SK-N-SH (cell line): ENCODE measurements around the gene HSPG2. TPM values are rescaled to one million over a fixed set of nuclear protein-coding genes. Genes with fewer than 3 reads are reported as not detected.

ENCODE experiments used
- CTCF ChIA-PET: fragments of 300-600, 350-600 bp; formaldehyde crosslinking; extraction: SDS; loops from one replicate; lab custom pipeline; 2021; lab: Yijun Ruan, JAX
- POLR2A ChIA-PET: fragments of 350-600 bp; sonication (Branson Sonifier 250); formaldehyde crosslinking; extraction: SDS; loops from one replicate; lab custom pipeline; 2020; ENCODE audit warnings: antibody characterized with exemption, inconsistent platforms; lab: Yijun Ruan, JAX
- DNase-seq: peaks from one replicate; pipeline ENCODE4 v3.0.0; 2012
- H2AFZ ChIP-seq: fragments of 200-600 bp; sonication (generic); 2 replicates; pipeline ENCODE4 v1.8.1; 2016; ENCODE audit warnings: antibody characterized with exemption, mild to moderate bottlenecking, low read depth
- H3F3A ChIP-seq: fragments of 200-600 bp; sonication (generic); replicated peaks from 2 replicates; pipeline ENCODE3; 2016; ENCODE audit warnings: antibody characterized with exemption, mild to moderate bottlenecking; ENCODE audit not compliant: insufficient read depth
- H3K27ac ChIP-seq, 2 experiments: fragments of 200-500 bp in 1 of 2; fragments of 200-600 bp in 1 of 2; sonication (Bioruptor generic) in 1 of 2; sonication (generic), shearing (Covaris generic) in 1 of 2; 2 replicates each; pipeline versions ENCODE4 v1.5.1 to v1.6.1; 2014 to 2016; ENCODE audit warnings: low read depth in 2 of 2, inconsistent platforms in 1 of 2, low read length in 1 of 2, mild to moderate bottlenecking in 1 of 2, mixed read lengths in 1 of 2
- H3K27me3 ChIP-seq: fragments of 200-600 bp; sonication (generic), shearing (Covaris generic); 2 replicates; pipeline ENCODE4 v1.6.1; 2016; ENCODE audit warnings: mixed run types; ENCODE audit not compliant: insufficient read depth
- H3K36me3 ChIP-seq, 2 experiments: fragments of 200-500 bp in 1 of 2; fragments of 200-600 bp in 1 of 2; sonication (Bioruptor generic) in 1 of 2; sonication (generic) in 1 of 2; replicated peaks in 1 of 2; 2 replicates each; pipeline versions ENCODE3 to v1.5.1; 2014 to 2016; ENCODE audit warnings: low read length in 1 of 2, mild to moderate bottlenecking in 1 of 2; ENCODE audit not compliant: insufficient read depth in 2 of 2, control insufficient read depth in 1 of 2
- H3K4me1 ChIP-seq, 2 experiments: fragments of 200-500 bp in 1 of 2; fragments of 200-600 bp in 1 of 2; sonication (Bioruptor generic) in 1 of 2; sonication (generic), shearing (Covaris generic) in 1 of 2; 2 replicates each; pipeline versions ENCODE4 v1.5.1 to v1.6.1; 2014 to 2016; ENCODE audit warnings: low read depth in 1 of 2, low read length in 1 of 2, mixed run types in 1 of 2; ENCODE audit not compliant: insufficient read depth in 2 of 2, control insufficient read depth in 1 of 2
- H3K4me2 ChIP-seq: fragments of 200-600 bp; sonication (generic), shearing (Covaris generic); 2 replicates; pipeline ENCODE4 v1.6.1; 2017; ENCODE audit warnings: mixed run types
- H3K4me3 ChIP-seq, 2 experiments: fragments of 200-500 bp in 1 of 2; fragments of 200-600 bp in 1 of 2; sonication (Bioruptor generic) in 1 of 2; sonication (generic), shearing (Covaris generic) in 1 of 2; 2 replicates each; pipeline versions ENCODE4 v1.5.1 to v1.8.1; 2014 to 2016; ENCODE audit warnings: low read depth in 2 of 2, inconsistent platforms in 1 of 2, low read length in 1 of 2, mild to moderate bottlenecking in 1 of 2, mixed read lengths in 1 of 2, moderate library complexity in 1 of 2
- H3K79me2 ChIP-seq: fragments of 200-600 bp; sonication (generic); 2 replicates; pipeline ENCODE4 v1.8.1; 2017; ENCODE audit warnings: mild to moderate bottlenecking; ENCODE audit not compliant: insufficient read depth
- H3K9ac ChIP-seq: fragments of 200-600 bp; sonication (generic); 2 replicates; pipeline ENCODE4 v1.6.1; 2017; ENCODE audit warnings: mixed run types
- H3K9me2 ChIP-seq: fragments of 200-600 bp; sonication (generic); 2 replicates; pipeline ENCODE4 v1.6.1; 2017; ENCODE audit warnings: mixed run types
- H3K9me3 ChIP-seq: fragments of 200-600 bp; sonication (generic); 2 replicates; pipeline ENCODE4 v1.6.1; 2017; ENCODE audit warnings: mixed run types, mild to moderate bottlenecking, moderate library complexity
- H4K20me1 ChIP-seq: fragments of 200-600 bp; sonication (generic); 2 replicates; pipeline ENCODE4 v1.6.1; 2017; ENCODE audit warnings: mild to moderate bottlenecking, mixed run types; ENCODE audit not compliant: insufficient read depth
- CHD2 ChIP-seq: fragments of 150-350 bp; IDR thresholded peaks from 2 replicates; pipeline ENCODE4 v1.6.1; 2018; ENCODE audit warnings: low read length; ENCODE audit not compliant: partially characterized antibody
- EP300 ChIP-seq, 2 experiments: IDR thresholded peaks; 2 replicates each; pipeline versions ENCODE4 v1.4.0 to v1.6.1; 2012; ENCODE audit warnings: borderline replicate concordance in 1 of 2, low read depth in 1 of 2, low read length in 1 of 2
- FOSL2 ChIP-seq: IDR thresholded peaks from 2 replicates; pipeline ENCODE4 v1.4.0; 2012; ENCODE audit warnings: low read depth, mild to moderate bottlenecking, moderate library complexity, borderline replicate concordance
- FOXM1 ChIP-seq: IDR thresholded peaks from 2 replicates; pipeline ENCODE4 v1.4.0; 2012; ENCODE audit warnings: low read depth, mild to moderate bottlenecking
- GABPA ChIP-seq: IDR thresholded peaks from 2 replicates; pipeline ENCODE4 v1.4.0; 2012; ENCODE audit warnings: low read depth, mild to moderate bottlenecking
- JUND ChIP-seq: IDR thresholded peaks from 2 replicates; pipeline ENCODE4 v1.4.0; 2012
- MXI1 ChIP-seq: IDR thresholded peaks from 2 replicates; pipeline ENCODE4 v1.6.1; 2012; ENCODE audit warnings: mild to moderate bottlenecking, low read depth, low read length, improper control_type of control experiment
- NRF1 ChIP-seq: IDR thresholded peaks from 2 replicates; pipeline ENCODE4 v1.6.1; 2012; ENCODE audit warnings: low read depth, mild to moderate bottlenecking, low read length
- PBX3 ChIP-seq: IDR thresholded peaks from 2 replicates; pipeline ENCODE4; 2012
- POLR2AphosphoS5 ChIP-seq: IDR thresholded peaks from 2 replicates; pipeline ENCODE4 v1.6.1; 2012; ENCODE audit warnings: low read depth, low read length
- RAD21 ChIP-seq: IDR thresholded peaks from 2 replicates; pipeline ENCODE4 v1.6.1; 2012; ENCODE audit warnings: mild to moderate bottlenecking, low read length
- REST ChIP-seq: IDR thresholded peaks from 2 replicates; pipeline ENCODE4 v1.6.1; 2012; ENCODE audit warnings: mild to moderate bottlenecking, low read depth, low read length, moderate library complexity
- RFX5 ChIP-seq: IDR thresholded peaks from 2 replicates; pipeline ENCODE4 v1.6.1; 2012; ENCODE audit warnings: mild to moderate bottlenecking, improper control_type of control experiment, low read length
- RXRA ChIP-seq: IDR thresholded peaks from 2 replicates; pipeline ENCODE4 v1.4.0; 2012; ENCODE audit warnings: low read depth, mild to moderate bottlenecking, borderline replicate concordance
- SIN3A ChIP-seq: IDR thresholded peaks from 2 replicates; pipeline ENCODE4 v1.6.1; 2012; ENCODE audit warnings: low read depth, mild to moderate bottlenecking, low read length, moderate library complexity, borderline replicate concordance
- SMC3 ChIP-seq: IDR thresholded peaks from 2 replicates; pipeline ENCODE4 v1.6.1; 2012; ENCODE audit warnings: low read depth, low read length, improper control_type of control experiment
- TAF1 ChIP-seq: IDR thresholded peaks from 2 replicates; pipeline ENCODE4 v1.6.1; 2012; ENCODE audit warnings: low read depth, mild to moderate bottlenecking, low read length, moderate library complexity, borderline replicate concordance
- TCF12 ChIP-seq: IDR thresholded peaks from 2 replicates; pipeline ENCODE4 v1.4.0; 2012
- TEAD4 ChIP-seq: IDR thresholded peaks from 2 replicates; pipeline ENCODE4 v1.4.0; 2012; ENCODE audit warnings: mild to moderate bottlenecking, borderline replicate concordance; ENCODE audit not compliant: insufficient read depth
- USF1 ChIP-seq: IDR thresholded peaks from 2 replicates; pipeline ENCODE4 v1.4.0; 2012; ENCODE audit warnings: low read depth, borderline replicate concordance
- YY1 ChIP-seq: IDR thresholded peaks from 2 replicates; pipeline ENCODE4 v1.4.0; 2012; ENCODE audit warnings: low read depth, mild to moderate bottlenecking
- WGBS: methylation state at CpG from one replicate; pipeline ENCODE4 v1.1.6; 2017; ENCODE audit warnings: low lambda C conversion rate; 5-methylcytosine and 5-hydroxymethylcytosine counted together
- polyA plus RNA-seq, 3 experiments: library from polyadenylated mRNA; depleted of rRNA; stranded (reverse); fragments of >200 nt; gene quantifications; 2 replicates each; pipeline ENCODE4 v1.2.3, GENCODE V29; 2012
- TF ChIP-seq, protein P1 (sequence below): fragments of 150-350 bp; IDR thresholded peaks from 2 replicates; pipeline ENCODE4 v1.6.1; 2017; ENCODE audit warnings: antibody characterized with exemption, low read length, low read depth, borderline replicate concordance
- TF ChIP-seq, protein P2 (sequence below): fragments of 200-600 bp; sonication (generic); IDR thresholded peaks from 2 replicates; pipeline ENCODE4 v1.6.1; 2017; ENCODE audit warnings: antibody characterized with exemption, mild to moderate bottlenecking, moderate library complexity
- TF ChIP-seq, protein P3 (sequence below): IDR thresholded peaks from 2 replicates; pipeline ENCODE4 v1.4.0; 2012; ENCODE audit warnings: low read depth

Gene HSPG2
- polyA plus RNA-seq, 1 of the 3 experiments (the other 2 are of a cell fraction), result 28.9 TPM

DNA sequence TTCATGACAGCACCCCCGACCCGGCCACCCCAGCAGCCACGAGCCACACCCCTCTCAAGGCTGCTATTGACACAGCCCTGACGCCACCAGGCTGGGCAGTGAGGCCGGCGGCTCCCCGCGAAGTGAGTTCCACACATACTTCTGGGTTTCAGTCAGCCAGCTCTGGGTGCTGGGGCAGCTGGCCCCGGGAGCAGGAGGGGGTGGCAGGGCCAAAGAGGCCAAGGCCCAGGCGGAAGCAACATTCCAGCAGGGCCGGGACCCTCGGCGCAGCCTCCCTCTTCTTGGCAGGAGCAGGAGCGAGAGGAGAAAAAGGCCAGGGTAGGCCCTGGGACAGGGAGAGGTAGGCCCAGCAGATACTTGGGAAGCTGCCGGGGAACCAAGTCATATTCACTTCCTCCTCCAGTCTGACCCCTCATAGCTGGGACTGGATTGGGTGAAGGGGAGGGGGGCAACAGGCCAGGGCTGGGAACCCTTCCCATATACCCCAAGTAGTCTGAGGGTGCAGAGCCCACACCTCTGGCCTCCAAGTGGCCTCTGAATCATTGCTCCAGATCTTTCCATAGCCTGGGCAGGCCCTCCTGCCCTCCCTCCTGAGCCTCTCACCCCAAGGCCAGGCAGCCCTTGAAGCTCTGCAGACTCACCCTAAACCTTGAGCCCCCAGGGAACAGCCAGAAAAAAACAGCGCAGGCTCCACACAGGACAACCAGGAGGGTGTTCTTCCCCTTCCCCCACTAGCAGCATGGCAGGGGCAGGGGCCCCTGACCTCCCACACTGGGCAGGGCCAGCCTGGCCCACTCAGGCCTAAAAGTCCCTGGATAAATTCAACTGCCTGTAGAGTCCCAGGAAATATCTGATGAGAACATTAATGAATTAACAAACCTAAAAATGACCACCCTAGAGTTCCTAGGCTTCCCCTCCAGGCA is 5.7 kb downstream of the HSPG2 start:
- H3F3A ChIP-seq, result peaks cover 6% of the 10 kb centered on the region
- CTCF ChIA-PET, result interaction anchor here (0.9 to 1.1 kb wide), 2 partner anchors 8 to 17 kb away, joined by 3 read pairs; no protein-coding TSS in a partner anchor
- DNase-seq, result no peak
- H3K4me1 ChIP-seq, result peaks cover 14 to 40% of the 10 kb centered on the region in 2 experiments; a peak in 3 of 4 replicates
- POLR2A ChIA-PET, result no interaction called here
- WGBS, result 31% methylated on average over 11 of the region's 16 CpGs
- H3K9me2 ChIP-seq, result no peaks in the 10 kb centered on the region
- H3K79me2 ChIP-seq, result peaks cover 88% of the 10 kb centered on the region
- H3K36me3 ChIP-seq, result no peaks in the 10 kb centered on the region
- H3K4me3 ChIP-seq, result no peak overlapping the region
- H3K9ac ChIP-seq, result peak overlapping the region; percentile 52
- H3K9me3 ChIP-seq, result no peaks in the 10 kb centered on the region
- no peak overlapping the region for H2AFZ ChIP-seq
- no peaks in the 10 kb centered on the region for H4K20me1 ChIP-seq
- no peaks in the 10 kb centered on the region for H3K27me3 ChIP-seq
- peak overlapping the region; percentile 48 to 92 for H3K27ac ChIP-seq
- peak overlapping the region; percentile 51 for H3K4me2 ChIP-seq
- TF ChIP-seq JUND (peak; percentile 55; the same call in 1 of the 2 replicates), FOSL2 (peak; percentile 82), SMC3 (no peak), GABPA (no peak), RXRA (peak; percentile 89; the same call in 1 of the 2 replicates), MXI1 (no peak), TEAD4 (peak; percentile 98), REST (no peak), TCF12 (peak; percentile 92), CHD2 (no peak), POLR2AphosphoS5 (peak; percentile 52), SIN3A (0 out of 2 replicates have a peak, but pooled peaks have one; percentile 46), RAD21 (no peak), USF1 (no peak), YY1 (peak; percentile 33; the same call in 1 of the 2 replicates), RFX5 (no peak), EP300 (IDR thresholded peaks at IDR 0.05; ENCODE audit: borderline replicate concordance in 1 of 2, low read depth in 1 of 2, low read length in 1 of 2) (peak in 1 of 2 experiments; percentile 89; a peak in 1 of 4 replicates), NRF1 (no peak), TAF1 (0 out of 2 replicates have a peak, but pooled peaks have one; percentile 9), PBX3 (peak; percentile 76), FOXM1 (peak; percentile 27; the same call in 1 of the 2 replicates)
- TF ChIP-seq, protein P1, sequence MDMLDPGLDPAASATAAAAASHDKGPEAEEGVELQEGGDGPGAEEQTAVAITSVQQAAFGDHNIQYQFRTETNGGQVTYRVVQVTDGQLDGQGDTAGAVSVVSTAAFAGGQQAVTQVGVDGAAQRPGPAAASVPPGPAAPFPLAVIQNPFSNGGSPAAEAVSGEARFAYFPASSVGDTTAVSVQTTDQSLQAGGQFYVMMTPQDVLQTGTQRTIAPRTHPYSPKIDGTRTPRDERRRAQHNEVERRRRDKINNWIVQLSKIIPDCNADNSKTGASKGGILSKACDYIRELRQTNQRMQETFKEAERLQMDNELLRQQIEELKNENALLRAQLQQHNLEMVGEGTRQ, result no peak
- TF ChIP-seq, protein P2, sequence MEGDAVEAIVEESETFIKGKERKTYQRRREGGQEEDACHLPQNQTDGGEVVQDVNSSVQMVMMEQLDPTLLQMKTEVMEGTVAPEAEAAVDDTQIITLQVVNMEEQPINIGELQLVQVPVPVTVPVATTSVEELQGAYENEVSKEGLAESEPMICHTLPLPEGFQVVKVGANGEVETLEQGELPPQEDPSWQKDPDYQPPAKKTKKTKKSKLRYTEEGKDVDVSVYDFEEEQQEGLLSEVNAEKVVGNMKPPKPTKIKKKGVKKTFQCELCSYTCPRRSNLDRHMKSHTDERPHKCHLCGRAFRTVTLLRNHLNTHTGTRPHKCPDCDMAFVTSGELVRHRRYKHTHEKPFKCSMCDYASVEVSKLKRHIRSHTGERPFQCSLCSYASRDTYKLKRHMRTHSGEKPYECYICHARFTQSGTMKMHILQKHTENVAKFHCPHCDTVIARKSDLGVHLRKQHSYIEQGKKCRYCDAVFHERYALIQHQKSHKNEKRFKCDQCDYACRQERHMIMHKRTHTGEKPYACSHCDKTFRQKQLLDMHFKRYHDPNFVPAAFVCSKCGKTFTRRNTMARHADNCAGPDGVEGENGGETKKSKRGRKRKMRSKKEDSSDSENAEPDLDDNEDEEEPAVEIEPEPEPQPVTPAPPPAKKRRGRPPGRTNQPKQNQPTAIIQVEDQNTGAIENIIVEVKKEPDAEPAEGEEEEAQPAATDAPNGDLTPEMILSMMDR, result no peak
- TF ChIP-seq, protein P3, sequence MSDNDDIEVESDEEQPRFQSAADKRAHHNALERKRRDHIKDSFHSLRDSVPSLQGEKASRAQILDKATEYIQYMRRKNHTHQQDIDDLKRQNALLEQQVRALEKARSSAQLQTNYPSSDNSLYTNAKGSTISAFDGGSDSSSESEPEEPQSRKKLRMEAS, result peak; percentile 67
